ENCODE data around the gene LRRC27.

The LRRC27 gene

GRCh38 chr10:132414402-132415016, 82.5 kb downstream of the LRRC27 start:
- no peak for DNase-seq (ENCODE audit: low read depth in 3 of 3)

GRCh38 chr10:132415255-132415654, 83.3 kb downstream of the LRRC27 start:
- no peak for DNase-seq (ENCODE audit: low read depth in 3 of 3)

GRCh38 chr10:132415956-132416355, 84.0 kb downstream of the LRRC27 start:
- no peak for DNase-seq (ENCODE audit: low read depth in 3 of 3)

GRCh38 chr10:132416566-132417256, 84.7 kb downstream of the LRRC27 start:
- no peak for DNase-seq (ENCODE audit: low read depth in 3 of 3)

- DNase-seq (ENCODE audit: low read depth in 3 of 3) = no peak
Observed at GRCh38 chr10:132417257-132417910, 85.4 kb downstream of the LRRC27 start.

- no peak for DNase-seq (ENCODE audit: low read depth in 3 of 3)
Observed at GRCh38 chr10:132417957-132418441, 86.0 kb downstream of the LRRC27 start.

GRCh38 chr10:132418527-132419416, 86.8 kb downstream of the LRRC27 start:
- DNase-seq (ENCODE audit: low read depth in 3 of 3) = no peak

- DNase-seq (ENCODE audit: low read depth in 3 of 3) = no peak
Observed at GRCh38 chr10:132419538-132420468, 87.8 kb downstream of the LRRC27 start.

- DNase-seq (ENCODE audit: low read depth in 3 of 3) = no peak
Observed at GRCh38 chr10:132420469-132420980, 88.5 kb downstream of the LRRC27 start.

- DNase-seq (ENCODE audit: low read depth in 3 of 3) = no peak
Observed at GRCh38 chr10:132420981-132421846, 89.2 kb downstream of the LRRC27 start.

- DNase-seq (ENCODE audit: low read depth in 3 of 3) = no peak
Observed at GRCh38 chr10:132421847-132422751, 90.1 kb downstream of the LRRC27 start.

GRCh38 chr10:132422903-132423825, 91.2 kb downstream of the LRRC27 start:
- no peak for DNase-seq (ENCODE audit: low read depth in 3 of 3)

- no peak for DNase-seq (ENCODE audit: low read depth in 3 of 3)
Observed at GRCh38 chr10:132423966-132424861, 92.2 kb downstream of the LRRC27 start.

- no peak for DNase-seq (ENCODE audit: low read depth in 3 of 3)
Observed at GRCh38 chr10:132425029-132425756, 93.2 kb downstream of the LRRC27 start.

- no peak for DNase-seq (ENCODE audit: low read depth in 3 of 3)
Observed at GRCh38 chr10:132425757-132426155, 93.8 kb downstream of the LRRC27 start.
